Ovary (tissue), 9 donors: ENCODE measurements around the gene SUPT20H. TPM values are rescaled to one million over a fixed set of nuclear protein-coding genes. Genes with fewer than 3 reads are reported as not detected.
A peak's percentile ranks its signal among the peaks of the same experiment; 100 is the strongest.

ENCODE experiments used
- DNase-seq, 5 donors: peaks; one replicate each; pipeline ENCODE4 v3.0.0-alpha.2; 2019 to 2020
- H3K27ac ChIP-seq, 2 donors: fragments of 200-600 bp; one replicate each; pipeline versions ENCODE4 v1.5.1 to v1.8.0; 2019 to 2022
- H3K27me3 ChIP-seq: fragments of 200-600 bp; one replicate; pipeline ENCODE4 v1.8.0; 2022
- H3K36me3 ChIP-seq: fragments of 200-600 bp; sonication (generic); one replicate; pipeline ENCODE4 v1.5.1; 2019
- H3K4me1 ChIP-seq: one replicate; pipeline ENCODE4 v1.8.1; 2013; ENCODE audit warnings: mild to moderate bottlenecking, moderate library complexity; ENCODE audit not compliant: insufficient read depth
- H3K4me3 ChIP-seq: fragments of 200-600 bp; sonication (generic); one replicate; pipeline ENCODE4 v1.5.1; 2017
- H3K9me3 ChIP-seq, 2 donors: fragments of 200-600 bp in 1 of 2; sonication (generic) in 1 of 2; one replicate each; pipeline versions ENCODE4 v1.5.1 to v1.8.1; 2013 to 2019; ENCODE audit warnings: mild to moderate bottlenecking in 1 of 2, moderate library complexity in 1 of 2
- EP300 ChIP-seq: sonication (generic); formaldehyde crosslinking; IDR thresholded peaks from one replicate; pipeline ENCODE4 v1.6.1; 2017; ENCODE audit warnings: antibody characterized with exemption
- POLR2A ChIP-seq: fragments of 450-650 bp; IDR thresholded peaks from one replicate; pipeline ENCODE4 v1.6.1; 2017; ENCODE audit warnings: antibody characterized with exemption, mild to moderate bottlenecking, moderate library complexity
- WGBS, 3 donors: extraction: QIAGEN DNeasy Blood & Tissue Kit in 1 of 3; methylation state at CpG; one replicate each; pipeline versions ENCODE4 v1.1.5 to v1.1.7; 2013 to 2017; 5-methylcytosine and 5-hydroxymethylcytosine counted together
- intact Hi-C, 4 donors: fragments of 100-400 bp; cut with DNase I; formaldehyde crosslinking; loops; one replicate each; pipeline versions ENCODE4 v1.11.0 to v1.15.1; 2022 to 2023
- polyA plus RNA-seq, 2 donors: library from polyadenylated mRNA; stranded (reverse); fragments of 200-250 nt in 1 of 2; fragments of 350-450 nt in 1 of 2; fragmentation: Illumina TruSeq in 1 of 2; extraction: RNeasy Lipid Tissue Mini Kit (QIAGEN cat#74804) in 1 of 2; gene quantifications; one replicate each; pipeline ENCODE4 v1.2.3, GENCODE V29; 2013 to 2014
- total RNA-seq, 7 donors: library from RNA; depleted of rRNA in 2 of 7; stranded (reverse); fragments of >200 nt in 2 of 7; fragmentation: NEBNext Ultra II Directional in 3 of 7; extraction: Animal tissue kit (Norgen Biotek cat#: 25700) in 3 of 7; gene quantifications; one replicate each; pipeline versions ENCODE4 v1.1.0 to v1.2.4, GENCODE V29; 2016 to 2023
- TF ChIP-seq, protein P1 (sequence below), 3 donors: fragments of 450-650 bp in 2 of 3; fragments of 200-600 bp in 1 of 3; IDR thresholded peaks; one replicate each; pipeline versions ENCODE4 v1.5.1 to v1.8.0; 2016 to 2022; ENCODE audit warnings: antibody characterized with exemption in 3 of 3, mild to moderate bottlenecking in 1 of 3
- donor health status: DM: no; HTN: no; CAD: no; lungs with moderate emphysema.
- donor health status: DM: no; HTN: no; CAD: no.
- donor health status: Bipolar disorder and iron deficiency.
- donor health status: DM: yes; HTN: yes; CAD: no.
- donor health status: DM: no; HTN: no; CAD: no.
- donor health status: DM: yes; HTN: yes; CAD: no.

The SUPT20H gene
- total and polyA plus RNA-seq, 9 donors = 31.7 to 108 (median 50.9) TPM

DNA sequence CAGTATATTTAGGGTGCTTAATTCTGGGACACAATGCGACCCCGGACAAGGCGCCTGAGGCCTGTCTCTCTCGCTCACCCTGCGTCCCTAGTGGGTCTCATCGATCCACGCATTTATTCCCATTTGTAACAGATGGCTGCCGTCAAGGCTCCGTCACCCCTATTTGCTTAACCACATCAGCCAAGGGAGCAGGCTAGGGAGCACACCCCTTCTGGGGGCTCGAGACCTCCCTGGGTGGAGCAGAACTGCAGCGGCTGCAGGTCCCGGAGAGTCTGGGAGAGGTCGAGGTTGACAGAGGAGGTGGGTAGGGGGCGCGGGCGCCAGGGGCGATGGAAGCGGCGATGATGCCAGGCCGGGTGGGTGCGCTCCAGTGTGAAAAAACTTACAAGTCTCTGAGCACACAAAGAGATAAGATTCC, 60.9 kb downstream of the SUPT20H start:
- peak overlapping the region; percentile 96 for H3K4me3 ChIP-seq
- intact Hi-C loops = no loop called here
- H3K27ac ChIP-seq = peak overlapping the region in 1 of 2 donors; percentile 89
- no peaks in the 10 kb centered on the region for H3K36me3 ChIP-seq
- no peaks in the 10 kb centered on the region for H3K27me3 ChIP-seq
- DNase-seq = peak in 4 of 5 donors; percentile 15 to 57 (median 52)
- WGBS, 3 donors = 0 to 1% (median 0%) methylated on average over 21 of the region's 21 CpGs
- H3K4me1 ChIP-seq = peaks cover 3% of the 10 kb centered on the region
- no peak for TF ChIP-seq EP300
- H3K9me3 ChIP-seq = no peaks in the 10 kb centered on the region

DNA sequence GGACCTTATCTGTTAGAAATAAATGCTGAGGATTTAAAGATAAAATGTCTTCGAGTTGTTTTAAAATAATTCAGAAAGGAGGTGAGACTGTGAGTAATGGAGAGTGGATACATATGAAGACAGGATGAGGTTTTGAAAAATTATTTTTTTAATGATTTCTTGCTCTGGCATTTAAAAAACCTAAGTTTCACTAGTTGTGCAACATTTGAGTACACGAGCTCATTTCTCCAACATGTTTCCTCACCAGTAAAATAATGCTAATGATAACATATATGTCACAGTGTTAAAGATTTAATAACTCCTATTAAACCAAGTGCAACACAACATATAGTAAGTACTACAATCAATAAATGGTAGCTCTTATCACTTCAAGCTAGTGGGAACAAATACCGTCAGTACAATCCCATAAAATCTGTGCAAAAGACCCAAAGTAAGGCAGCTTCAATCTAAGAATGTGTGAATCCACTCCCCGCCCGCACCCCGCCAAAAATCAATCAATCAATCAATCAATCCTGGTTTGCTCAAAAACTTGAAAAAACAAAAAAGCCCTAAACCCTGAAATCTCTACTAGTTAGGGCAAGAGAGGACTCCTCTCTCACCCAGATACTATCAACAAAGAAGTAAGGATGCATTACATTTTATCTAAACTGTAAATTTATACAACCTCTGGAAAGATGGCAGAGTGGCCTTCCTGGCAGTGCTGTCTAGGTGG, 61.6 kb downstream of the SUPT20H start:
- Histone ChIP-seq H3K27ac (no peak overlapping the region), H3K36me3 (no peaks in the 10 kb centered on the region), H3K4me3 (peak overlapping the region; percentile 96), H3K27me3 (no peaks in the 10 kb centered on the region), H3K9me3 (no peaks in the 10 kb centered on the region), H3K4me1 (peaks cover 3% of the 10 kb centered on the region)
- no peak for DNase-seq
- intact Hi-C loops = no loop called here
- TF ChIP-seq POLR2A = no peak
- TF ChIP-seq, protein P1, sequence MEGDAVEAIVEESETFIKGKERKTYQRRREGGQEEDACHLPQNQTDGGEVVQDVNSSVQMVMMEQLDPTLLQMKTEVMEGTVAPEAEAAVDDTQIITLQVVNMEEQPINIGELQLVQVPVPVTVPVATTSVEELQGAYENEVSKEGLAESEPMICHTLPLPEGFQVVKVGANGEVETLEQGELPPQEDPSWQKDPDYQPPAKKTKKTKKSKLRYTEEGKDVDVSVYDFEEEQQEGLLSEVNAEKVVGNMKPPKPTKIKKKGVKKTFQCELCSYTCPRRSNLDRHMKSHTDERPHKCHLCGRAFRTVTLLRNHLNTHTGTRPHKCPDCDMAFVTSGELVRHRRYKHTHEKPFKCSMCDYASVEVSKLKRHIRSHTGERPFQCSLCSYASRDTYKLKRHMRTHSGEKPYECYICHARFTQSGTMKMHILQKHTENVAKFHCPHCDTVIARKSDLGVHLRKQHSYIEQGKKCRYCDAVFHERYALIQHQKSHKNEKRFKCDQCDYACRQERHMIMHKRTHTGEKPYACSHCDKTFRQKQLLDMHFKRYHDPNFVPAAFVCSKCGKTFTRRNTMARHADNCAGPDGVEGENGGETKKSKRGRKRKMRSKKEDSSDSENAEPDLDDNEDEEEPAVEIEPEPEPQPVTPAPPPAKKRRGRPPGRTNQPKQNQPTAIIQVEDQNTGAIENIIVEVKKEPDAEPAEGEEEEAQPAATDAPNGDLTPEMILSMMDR (IDR thresholded peaks at IDR 0.05) = no peak
- WGBS, 3 donors = 57 to 58% (median 57%) methylated on average over 6 of the region's 6 CpGs

DNA sequence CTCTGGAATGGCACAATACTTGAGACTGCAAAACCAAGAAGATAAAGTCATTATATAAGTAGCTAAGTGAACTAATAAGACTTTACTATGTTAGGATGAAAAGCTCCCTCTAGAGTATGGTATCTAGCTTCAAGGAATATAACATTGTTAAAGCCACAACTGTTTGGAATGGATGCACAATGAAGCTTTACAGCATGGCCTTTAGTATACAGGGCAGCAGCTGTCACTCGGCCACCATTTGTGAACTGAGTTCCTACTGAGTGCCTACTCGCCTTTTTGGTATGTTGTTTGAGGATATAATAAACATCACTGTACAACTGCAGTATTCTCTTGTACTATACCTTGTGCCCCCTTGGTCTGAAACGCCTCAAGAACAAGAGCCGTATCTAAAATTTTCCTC, 67.1 kb downstream of the SUPT20H start:
- no peaks in the 10 kb centered on the region for H3K27me3 ChIP-seq
- 92 to 93% (median 93%) methylated on average over 4 of the region's 4 CpGs for WGBS, 3 donors
- H3K36me3 ChIP-seq = no peaks in the 10 kb centered on the region
- TF ChIP-seq, protein P1 (IDR thresholded peaks at IDR 0.05) = no peak
- TF ChIP-seq EP300 (no peak), POLR2A (no peak)
- intact Hi-C loops = no loop called here
- H3K9me3 ChIP-seq = no peaks in the 10 kb centered on the region
- no peak overlapping the region for H3K27ac ChIP-seq
- no peaks in the 10 kb centered on the region for H3K4me1 ChIP-seq
- no peak overlapping the region for H3K4me3 ChIP-seq
- no peak for DNase-seq

DNA sequence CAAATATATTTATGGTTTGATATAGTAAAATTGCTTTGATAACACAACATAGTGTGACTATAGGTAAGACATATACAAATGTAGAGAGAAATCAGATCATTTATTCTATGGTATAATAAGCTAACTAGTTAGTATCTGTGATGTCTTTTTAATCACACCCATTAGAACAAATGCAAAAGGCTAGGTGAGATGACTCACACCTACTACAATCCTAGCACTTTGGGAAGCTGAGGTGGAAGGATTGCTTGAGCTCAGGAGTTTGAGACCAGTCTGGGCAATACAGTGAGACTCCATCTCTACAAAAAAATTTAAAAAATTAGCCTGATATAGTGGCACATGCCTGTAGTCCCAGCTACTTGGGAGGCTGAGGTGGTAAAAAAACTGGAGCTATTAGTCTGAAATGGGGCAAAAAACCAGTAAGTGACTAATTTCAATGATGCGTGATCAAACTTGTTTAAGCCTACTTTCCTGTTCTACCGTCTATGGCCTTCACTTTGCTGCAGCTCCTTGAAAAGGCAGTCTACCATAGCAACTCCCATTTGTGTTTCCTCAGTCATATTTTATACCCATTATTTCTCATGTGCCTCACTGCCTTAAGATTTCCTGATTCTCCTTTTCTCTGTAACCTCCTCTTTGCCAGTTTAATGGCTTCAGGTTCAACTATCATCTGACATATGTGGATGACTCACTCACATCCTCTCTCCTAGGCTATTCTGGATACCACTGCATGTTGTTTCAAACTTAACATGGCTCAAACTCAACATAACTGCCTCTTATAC, 72.8 kb downstream of the SUPT20H start:
- no peaks in the 10 kb centered on the region for H3K9me3 ChIP-seq
- H3K4me3 ChIP-seq = no peak overlapping the region
- H3K4me1 ChIP-seq = no peaks in the 10 kb centered on the region
- intact Hi-C loops = no loop called here
- WGBS, 3 donors = 83 to 89% (median 85%) methylated on average over 2 of the region's 2 CpGs
- H3K36me3 ChIP-seq = no peaks in the 10 kb centered on the region
- DNase-seq = no peak
- H3K27ac ChIP-seq = no peak overlapping the region
- TF ChIP-seq EP300 = no peak
- TF ChIP-seq POLR2A = no peak
- TF ChIP-seq, protein P1 (IDR thresholded peaks at IDR 0.05) = no peak
- H3K27me3 ChIP-seq = no peaks in the 10 kb centered on the region
